HG03558 (cell line): ENCODE results near the gene ODR4.
"Not testable (repeated sequence)": the region's sequence is repeated elsewhere in the genome, so short reads cannot be mapped to it uniquely, and the experiment has no call there.

Source experiments
- ATAC-seq: cut with Tn5 transposase; IDR thresholded peaks from one replicate; pipeline ENCODE4 v1.9.1; 2021; ENCODE audit warnings: moderate number of reproducible peaks; ENCODE audit not compliant: unreplicated experiment; ENCODE audit errors: extremely low read depth

ODR4 gene

GRCh38 chr1:186375152-186375928 lies at the start of gene ODR4, which contains the start of gene TPR:
Gene ODR4, plus strand, starts transcription at chr1:186375838. Its CDS starts 3,948 bp downstream, at chr1:186379786.
Gene TPR, minus strand, starts transcription at chr1:186375253. Its CDS starts 225 bp downstream, at chr1:186375028.
- ATAC-seq: peak; percentile 86

- no peak for ATAC-seq
These were observed 49.6 kb upstream of the ODR4 start for GRCh38 chr1:186326009-186326408.

GRCh38 chr1:186327331-186327730 lies 48.3 kb upstream of the ODR4 start:
- ATAC-seq: no peak

- ATAC-seq: no peak
These were observed 44.9 kb upstream of the ODR4 start for GRCh38 chr1:186330758-186331157.

GRCh38 chr1:186337554-186337953 lies 38.1 kb upstream of the ODR4 start:
- no peak for ATAC-seq

- no peak for ATAC-seq
These were observed 34.9 kb upstream of the ODR4 start for GRCh38 chr1:186340772-186341171.

GRCh38 chr1:186347837-186348691 lies 27.6 kb upstream of the ODR4 start:
- ATAC-seq: not testable (repeated sequence)

GRCh38 chr1:186374303-186375151 lies 1.1 kb upstream of the ODR4 start:
- ATAC-seq: peak; percentile 24

GRCh38 chr1:186375929-186376319 lies 286 bp downstream of the ODR4 start:
- peak; percentile 1 for ATAC-seq

GRCh38 chr1:186386725-186387383 lies 11.2 kb downstream of the ODR4 start:
- ATAC-seq: no peak

GRCh38 chr1:186390925-186391324 lies 15.3 kb downstream of the ODR4 start:
- ATAC-seq: no peak

- ATAC-seq: no peak
These were observed 16.2 kb downstream of the ODR4 start for GRCh38 chr1:186391841-186392240.

GRCh38 chr1:186392711-186393110 lies 17.1 kb downstream of the ODR4 start:
- not testable (repeated sequence) for ATAC-seq

- ATAC-seq: not testable (repeated sequence)
These were observed 25.8 kb downstream of the ODR4 start for GRCh38 chr1:186401446-186401845.

- ATAC-seq: no peak
These were observed 28.0 kb downstream of the ODR4 start for GRCh38 chr1:186403632-186404031.

GRCh38 chr1:186404454-186405051 lies 28.9 kb downstream of the ODR4 start:
- no peak for ATAC-seq

GRCh38 chr1:186409091-186409490 lies 33.5 kb downstream of the ODR4 start:
- ATAC-seq: peak; percentile 80

- ATAC-seq: no peak
These were observed 37.7 kb downstream of the ODR4 start for GRCh38 chr1:186413319-186413718.

- ATAC-seq: no peak
These were observed 42.9 kb downstream of the ODR4 start for GRCh38 chr1:186418503-186418902.
